Medulla oblongata (tissue), 1 donor: Measurements from ENCODE around the gene ZBTB40.

Source experiments
- DNase-seq: peaks from one replicate; pipeline ENCODE4 v3.0.0-alpha.2; 2015; ENCODE audit errors: extremely low spot score

Gene ZBTB40

DNA sequence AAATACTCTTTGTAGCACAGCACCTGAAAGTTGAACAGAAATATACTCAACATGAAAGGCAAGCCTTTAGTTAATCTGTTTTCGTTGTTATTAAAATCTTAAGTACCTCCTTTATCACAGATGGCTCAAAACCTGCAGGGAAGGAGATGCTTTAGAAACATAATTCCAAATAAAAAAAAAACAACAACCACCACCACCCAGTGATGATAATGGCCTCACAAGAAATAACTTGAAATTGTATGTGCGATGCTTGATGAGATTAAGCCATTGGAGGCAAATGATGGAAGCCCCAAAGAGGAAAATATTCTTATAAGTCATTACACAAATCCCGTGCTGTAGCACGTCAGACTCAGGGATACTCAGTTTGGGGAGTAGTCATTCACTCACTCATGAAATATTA lies 24.9 kb upstream of the ZBTB40 start:
- DNase-seq = no peak

DNA sequence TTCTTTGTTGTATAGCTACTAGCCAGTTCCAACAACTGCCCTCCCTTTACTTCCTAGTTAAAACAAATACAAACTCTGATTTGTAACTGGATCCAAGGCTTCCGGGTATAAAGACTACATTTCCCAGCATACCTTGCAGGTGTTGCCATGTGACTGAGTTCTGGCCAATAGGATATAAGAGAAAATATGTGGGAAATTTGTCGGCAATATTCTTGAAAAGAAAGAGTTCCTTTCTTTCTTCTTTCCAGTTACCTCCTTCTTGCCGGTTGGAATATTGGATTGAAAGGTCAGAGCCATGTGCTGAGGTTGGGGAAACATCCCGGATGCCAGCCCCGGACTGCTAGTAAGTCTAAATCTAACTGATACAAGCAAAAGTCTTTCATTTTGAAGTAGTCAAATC lies 23.0 kb upstream of the ZBTB40 start:
- DNase-seq = peak; percentile 58

DNA sequence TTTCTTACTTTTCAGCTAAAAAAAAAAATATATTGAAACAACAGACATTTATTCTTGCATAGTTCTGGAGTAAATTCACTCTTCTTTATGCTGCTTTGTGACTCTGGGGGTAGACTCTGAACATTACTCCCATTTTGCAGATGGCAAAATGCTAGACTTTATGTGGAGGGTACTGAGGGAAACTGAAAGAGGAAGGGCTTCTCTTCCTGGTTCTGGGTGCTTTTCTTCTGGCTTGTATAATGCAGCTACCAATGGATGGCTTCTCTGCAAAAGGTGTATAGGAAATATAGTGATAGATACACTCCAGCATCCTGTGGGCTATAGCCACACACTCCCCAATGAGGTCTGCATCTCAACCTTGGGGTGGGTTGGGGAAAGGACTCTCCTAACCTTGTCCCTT lies 19.7 kb upstream of the ZBTB40 start:
- no peak for DNase-seq

DNA sequence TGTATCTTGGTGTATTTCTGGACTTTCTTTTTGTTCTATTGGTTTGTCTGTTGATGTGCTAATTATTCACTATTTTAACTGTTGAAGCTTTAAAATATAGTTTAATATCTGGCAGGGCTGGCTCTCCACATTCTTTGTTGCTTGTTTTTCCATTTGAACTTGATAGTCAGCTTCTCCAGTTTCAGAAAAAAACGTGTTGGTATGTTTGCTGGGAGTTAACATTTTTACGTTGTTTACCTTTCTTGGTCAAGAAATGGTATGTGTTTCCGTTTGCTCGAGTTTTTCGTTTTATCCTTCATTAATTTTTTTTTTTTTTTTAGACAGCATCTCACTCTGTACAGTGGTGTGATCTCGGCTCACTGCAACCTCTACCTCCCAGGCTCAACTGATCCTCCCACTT lies 16.9 kb upstream of the ZBTB40 start:
- no peak for DNase-seq

DNA sequence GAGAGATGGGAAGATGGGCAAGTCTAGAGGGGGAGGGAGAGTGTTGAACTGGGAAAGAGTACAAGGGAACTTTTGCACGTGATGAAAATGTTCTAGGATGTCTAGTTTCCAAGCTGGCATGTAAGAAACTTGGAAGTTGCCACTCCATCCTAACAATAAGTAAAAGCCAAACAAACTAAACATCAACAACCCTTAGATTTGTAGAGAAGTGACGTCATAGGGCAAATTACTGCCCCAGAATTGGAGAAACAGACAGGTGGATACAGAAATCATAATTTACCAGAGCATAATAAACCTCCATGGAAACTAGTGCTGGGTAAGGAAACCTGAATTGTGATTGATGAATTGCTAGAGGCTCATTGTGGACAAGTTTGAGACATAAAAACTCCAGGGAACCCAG lies 14.7 kb upstream of the ZBTB40 start:
- DNase-seq = no peak

DNA sequence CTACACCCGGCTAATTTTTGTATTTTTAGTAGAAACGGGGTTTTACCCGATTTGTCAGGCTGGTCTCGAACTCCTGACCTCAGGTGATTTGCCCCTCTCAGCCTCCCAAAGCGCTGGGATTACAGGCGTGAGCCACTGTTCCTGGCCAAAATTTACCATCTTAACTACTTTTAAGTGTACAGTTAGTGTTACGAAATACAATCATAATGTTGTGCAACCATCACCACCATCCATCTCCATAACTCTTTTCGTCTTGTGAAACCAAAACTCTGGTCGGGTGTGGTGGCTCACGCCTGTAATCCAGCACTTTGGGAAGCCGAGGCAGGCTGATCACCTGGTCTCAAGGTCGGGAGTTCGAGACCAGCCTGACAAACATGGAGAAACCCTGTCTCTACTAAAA lies 14.1 kb upstream of the ZBTB40 start:
- DNase-seq = no peak

DNA sequence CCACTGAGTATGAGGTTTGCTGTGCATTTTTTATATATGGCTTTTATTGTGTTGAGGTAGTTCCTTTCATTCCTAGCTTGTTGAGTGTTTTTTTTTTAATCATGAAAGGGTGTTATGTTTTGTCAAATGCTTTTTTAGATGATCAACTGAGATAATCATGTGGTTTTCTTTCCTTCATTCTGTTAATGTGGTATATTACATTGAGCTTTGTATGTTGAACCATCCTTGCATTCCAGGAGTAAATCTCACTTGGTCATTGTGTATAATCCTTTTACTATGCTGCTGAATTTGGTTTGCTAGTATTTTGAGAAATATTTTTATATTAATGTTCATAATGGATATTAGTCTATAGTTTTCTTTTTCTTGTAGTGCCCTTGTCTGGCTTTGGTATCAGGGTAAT lies 11.1 kb upstream of the ZBTB40 start:
- DNase-seq = no peak

DNA sequence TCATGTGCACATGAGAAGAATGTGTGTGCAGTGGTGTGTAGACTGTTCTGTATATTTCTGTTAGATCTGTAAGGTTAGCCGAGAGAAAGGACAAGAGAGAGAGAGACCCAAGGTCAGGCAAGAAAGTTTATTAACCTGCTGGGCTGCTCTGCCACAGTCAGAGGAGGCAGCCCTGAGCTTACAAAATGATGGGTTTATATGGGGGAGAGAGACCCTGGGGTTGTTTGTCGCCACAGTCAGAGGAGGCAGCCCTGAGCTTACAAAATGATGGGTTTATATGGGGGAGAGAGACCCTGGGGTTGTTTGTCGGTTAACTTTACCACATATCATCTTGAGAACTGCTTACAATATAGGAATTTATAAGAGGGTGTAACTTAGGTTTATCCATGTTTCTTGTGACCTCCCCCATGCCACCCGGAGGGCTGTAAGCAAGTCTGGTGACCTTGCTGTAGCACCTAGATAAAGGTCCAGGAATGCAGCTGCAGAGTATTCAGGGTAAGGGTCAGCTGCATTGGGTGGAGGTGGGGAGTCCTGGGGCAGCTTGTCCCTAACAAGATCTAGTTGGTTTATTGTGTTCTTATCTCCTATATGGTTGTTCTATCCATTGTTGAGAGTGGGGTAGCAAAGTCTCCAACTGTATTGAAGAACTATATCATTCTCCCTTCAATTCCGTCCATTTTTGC lies 9.3 kb upstream of the ZBTB40 start:
- no peak for DNase-seq

DNA sequence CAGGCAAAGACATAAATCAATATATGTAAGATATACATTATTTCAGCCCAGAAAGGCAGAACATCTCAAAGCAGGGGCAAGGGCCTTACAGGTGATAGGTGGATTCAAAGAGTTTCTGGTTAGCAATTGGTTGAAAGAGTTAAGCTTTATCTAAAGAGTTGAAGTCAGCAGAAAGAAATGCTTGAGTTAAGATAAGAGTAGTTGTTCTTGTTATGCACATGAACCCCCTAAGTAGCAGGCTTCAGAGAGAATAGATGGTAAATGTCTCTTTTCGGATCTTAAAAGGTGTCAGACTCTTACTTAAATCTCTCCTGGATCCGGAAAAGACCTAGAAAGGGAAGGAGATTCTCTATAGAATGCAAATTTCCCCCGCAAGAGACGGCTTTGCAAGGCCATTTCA lies 8.3 kb upstream of the ZBTB40 start:
- no peak for DNase-seq

DNA sequence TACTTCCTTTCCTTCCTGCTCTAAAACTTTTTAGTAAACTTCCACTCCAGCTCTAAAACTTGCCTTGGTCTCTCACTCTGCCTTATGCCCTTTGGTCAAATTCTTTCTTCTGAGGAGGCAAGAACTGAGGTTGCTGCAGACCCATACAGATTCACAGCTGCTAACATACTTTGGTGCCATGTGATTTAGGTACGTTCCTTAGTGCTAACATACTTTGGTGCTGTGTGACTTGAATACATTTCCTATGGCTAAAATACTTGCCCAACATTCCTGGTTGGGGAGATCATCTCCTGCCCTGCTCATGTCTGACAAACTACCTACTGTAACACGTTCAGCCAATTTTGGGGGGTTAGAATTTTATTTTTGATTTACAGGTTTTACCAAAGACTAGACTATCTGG lies 6.8 kb upstream of the ZBTB40 start:
- no peak for DNase-seq

DNA sequence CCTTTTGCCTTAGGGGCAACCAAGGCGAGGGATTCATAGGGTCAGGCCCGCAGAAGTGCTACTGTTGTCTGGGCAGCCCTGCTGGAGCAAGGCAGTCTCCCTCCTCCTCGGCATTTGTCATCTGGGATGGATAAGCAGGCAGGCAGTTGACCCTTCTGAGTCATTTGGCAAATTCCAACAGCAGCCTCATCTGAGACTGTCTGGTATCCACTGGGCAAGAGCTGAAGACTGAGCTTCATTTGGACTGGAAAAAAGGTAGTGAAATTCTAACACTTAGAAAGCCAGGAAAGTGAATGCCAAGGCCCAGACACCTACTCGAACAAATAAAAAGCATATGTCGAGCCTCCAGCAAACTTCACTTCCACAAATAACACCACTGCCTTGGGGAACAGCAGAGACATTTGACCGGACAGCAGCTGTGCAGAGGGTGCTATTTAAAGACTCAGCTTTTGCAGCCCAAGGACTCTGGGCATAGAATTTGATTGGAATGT lies 4.0 kb upstream of the ZBTB40 start:
- no peak for DNase-seq

DNA sequence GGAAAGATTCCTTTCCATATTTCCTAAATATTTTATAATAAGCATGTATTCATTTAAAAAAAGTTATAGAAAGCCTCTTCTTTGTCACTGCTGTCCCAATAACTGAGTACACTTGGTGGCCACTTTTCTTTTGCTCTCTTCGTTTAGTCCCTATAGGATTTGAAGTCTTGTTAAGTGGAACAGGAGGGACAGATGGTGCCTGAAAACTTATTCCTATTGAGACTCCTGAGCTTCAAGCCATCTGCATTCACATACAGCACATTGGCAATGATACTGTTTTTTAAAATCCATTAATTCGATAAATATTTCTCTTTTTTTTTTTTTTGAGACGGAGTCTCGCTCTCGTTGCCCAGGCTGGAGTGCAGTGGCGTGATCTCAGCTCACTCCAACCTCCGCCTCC lies 2.0 kb upstream of the ZBTB40 start:
- no peak for DNase-seq

DNA sequence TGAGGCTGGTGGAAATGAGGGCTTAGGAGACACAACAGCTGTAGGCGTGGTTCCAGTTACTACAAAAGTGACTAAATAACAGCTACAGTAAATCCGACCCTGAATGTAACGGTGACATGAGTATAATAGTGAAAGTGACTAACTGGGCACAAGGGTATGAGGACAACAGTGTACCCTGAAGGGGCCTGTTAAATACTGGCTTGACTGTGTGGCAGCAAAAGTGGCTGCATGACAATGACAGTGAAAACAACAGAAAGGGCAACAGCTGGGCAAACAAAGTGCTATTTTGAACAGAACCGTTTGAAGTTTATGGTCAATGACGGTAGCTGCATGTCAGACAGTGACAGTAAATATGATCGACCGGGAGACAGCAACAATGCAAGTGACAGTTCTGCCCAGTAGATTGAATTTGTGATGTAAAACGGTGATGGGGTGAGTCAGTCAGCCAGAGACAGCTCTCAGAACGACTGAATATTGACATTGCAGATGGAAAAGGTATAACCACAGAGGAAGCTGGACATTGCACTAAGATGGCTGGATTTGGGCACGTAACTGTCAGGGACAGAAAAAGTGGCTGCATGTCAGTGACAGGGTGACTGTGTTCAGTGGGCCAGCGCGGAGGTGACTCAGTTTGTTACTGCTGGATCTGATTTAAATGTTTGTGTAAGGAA lies 1.2 kb upstream of the ZBTB40 start:
- DNase-seq = peak; percentile 3

DNA sequence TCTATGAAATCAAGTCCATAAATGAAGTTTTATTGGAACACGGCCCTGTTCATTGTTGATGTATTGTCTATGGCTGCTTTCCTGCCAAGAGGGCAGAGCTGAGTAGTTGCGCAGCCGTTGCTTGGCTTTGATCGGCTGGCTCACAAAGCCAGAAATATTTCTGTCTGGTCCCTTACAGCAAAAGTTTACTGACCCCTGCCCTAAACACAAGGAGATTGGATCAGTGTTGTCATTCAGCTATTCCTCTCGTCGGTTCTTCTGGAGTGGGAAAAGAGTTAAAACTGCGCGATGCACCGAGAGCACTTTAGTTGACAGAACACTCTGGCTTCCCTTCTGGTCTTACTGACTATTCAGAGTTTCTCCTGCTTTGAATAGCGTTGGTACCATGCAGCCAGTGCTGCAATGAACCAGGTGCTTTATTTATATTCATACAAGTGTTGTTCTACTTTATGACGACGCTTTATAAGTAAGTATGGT lies 868 bp downstream of the ZBTB40 start:
- no peak for DNase-seq

DNA sequence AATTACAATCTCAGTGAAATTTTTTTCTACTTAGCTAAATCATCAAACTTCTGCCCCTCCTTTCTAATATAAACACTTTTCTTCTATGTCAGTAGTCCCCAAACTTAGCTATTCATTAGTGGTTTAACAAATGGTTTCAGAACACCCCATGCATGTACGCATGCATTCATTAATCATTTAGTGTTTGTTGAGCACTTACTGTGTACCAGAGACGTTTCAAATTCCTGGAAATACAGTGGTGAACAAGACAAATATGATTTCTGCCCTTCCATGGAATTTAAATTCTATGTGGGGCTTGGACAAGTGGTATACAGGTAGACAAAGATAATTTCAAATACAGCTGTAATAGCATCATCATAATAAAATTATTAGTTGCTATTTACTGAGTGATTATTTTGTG lies 1.5 kb downstream of the ZBTB40 start:
- no peak for DNase-seq

DNA sequence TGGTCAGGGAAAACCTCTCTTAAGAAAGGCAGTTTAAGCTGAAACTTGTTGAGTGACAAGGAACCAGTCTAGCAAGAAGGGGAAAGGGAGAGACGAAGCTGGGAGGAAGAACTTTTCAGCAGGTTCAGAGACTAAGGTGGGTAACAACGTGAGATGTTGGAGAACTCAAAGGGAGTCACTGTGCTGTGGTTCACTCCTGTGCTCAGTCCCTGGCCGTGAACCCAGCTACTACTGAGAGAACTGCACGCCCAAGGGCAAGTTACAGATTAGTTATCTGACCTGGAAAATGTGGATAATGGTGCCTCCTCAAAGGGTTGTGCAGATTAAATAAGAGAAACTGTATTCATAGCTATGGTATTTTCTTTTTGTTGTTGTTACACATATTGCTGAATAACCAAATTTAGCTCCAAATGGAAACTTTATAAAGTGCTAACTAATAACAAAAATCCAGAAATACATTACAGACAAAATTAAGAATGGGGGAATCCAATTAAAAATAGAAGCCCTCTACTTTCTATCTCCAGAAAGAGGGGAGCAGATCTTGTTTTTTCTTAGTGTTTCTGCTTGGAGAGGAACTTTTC lies 2.9 kb downstream of the ZBTB40 start:
- DNase-seq = no peak

DNA sequence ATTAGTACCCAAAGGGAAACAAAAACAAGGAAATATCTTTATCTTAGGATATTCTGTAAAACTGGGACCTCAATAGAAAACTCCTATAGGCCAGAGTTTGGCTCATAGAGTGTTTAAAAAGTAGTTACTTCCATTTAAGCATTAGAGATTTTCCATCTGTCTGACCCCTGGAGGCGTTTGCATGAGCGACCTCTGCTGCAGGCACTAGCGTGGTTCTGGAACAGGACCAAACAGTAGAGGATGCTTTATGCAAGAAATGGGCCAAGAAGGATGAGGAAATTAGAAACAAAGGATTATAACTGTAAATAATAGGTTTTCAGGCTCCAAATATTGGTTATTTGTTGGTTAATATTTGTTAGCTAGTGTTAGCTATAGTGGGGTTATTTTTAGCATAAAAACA lies 5.7 kb downstream of the ZBTB40 start:
- no peak for DNase-seq

DNA sequence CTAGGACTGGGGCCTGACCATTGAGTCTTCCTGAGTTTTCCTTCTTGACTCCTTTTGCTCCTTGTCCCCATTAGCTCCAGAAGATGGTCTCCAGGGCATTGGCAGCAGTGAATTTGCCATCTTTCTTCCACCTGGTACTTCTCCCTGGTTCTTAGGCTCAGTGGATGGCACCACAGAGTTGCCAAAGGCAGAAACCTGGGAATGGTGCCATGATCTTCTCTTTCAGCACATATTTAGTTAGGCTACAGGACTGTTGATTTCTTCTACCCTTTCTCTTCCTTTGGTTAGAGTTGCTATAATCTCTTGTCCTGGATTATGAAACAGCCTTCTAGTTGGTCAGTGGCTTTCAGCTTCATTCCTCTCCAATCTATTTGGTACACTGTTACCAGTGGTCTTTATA lies 6.2 kb downstream of the ZBTB40 start:
- no peak for DNase-seq

DNA sequence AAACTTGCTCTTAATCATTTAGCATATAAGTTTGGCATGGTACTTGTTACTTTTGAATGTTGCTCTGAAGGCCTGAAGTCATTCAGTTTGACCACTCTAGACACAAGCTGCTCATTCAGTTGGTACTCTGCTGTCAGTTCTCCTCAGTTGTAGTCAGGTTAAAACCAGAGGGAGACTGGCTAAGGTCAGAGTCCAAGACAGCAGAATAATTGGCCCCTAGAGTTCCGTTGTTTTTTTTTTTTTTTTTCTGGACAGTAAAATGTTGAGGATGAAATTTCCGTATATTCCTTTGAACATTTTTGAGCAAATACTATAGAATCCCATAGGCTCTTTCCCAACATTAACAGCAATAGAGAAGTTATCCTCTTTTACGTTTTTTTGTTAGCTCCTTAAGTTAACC lies 9.4 kb downstream of the ZBTB40 start:
- no peak for DNase-seq

DNA sequence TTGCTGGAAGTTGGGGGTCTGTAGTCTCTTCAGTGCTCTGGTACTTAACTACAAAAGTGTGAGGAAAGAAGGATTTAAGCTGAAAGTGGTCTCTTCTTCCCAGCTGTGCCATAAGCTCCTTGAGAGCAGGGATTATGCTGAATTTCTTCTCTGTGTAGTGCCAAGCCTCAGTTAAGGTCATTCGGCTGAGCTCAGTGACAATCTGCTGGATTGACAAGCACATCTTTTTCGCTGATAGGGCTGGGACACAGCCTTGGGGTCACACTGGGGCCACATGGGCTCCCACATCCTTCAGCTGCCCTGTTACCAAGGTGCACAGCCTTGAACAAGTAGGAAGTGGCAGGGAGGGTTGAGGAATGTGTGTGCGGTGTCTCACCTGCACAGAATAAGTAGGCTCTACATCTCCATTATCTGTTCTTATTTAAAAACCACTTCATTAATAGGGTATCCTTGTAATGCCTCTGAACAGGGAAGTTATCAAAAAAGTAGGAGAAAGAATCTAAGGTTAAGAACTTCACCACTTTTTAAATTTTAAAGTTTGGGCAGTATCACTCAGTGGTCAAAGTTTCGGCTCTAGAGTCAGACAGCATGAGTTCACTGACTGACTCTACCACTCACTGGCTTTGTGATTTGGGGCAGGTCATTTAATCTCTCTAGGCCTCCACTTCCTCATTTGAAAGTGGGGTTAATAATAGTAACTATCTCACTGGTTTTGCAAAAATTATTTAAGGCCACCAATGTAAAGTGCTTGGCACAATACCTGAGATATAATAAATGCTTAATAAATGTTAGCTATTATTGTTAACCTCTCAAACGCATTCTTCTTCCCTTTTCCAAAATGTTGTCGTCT lies 10.3 kb downstream of the ZBTB40 start:
- DNase-seq = no peak

DNA sequence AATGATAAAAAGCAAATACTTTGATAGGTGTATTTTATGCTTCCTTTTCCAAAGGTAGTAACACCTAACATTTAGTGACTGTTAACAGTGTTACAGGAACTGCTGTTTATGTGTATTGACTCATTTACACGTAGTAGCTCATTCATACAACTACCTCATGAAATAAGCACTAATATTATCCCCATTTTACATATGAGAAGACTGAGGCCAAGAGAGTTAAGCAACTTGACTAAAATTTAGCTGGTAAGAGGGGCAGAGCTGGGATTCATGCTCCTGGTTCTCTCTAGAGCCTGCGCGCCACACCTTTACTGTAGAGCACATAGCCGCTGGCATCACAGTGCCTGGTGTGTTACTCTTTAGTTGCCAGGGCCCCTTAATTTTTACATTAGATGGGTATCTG lies 11.3 kb downstream of the ZBTB40 start:
- DNase-seq = no peak

DNA sequence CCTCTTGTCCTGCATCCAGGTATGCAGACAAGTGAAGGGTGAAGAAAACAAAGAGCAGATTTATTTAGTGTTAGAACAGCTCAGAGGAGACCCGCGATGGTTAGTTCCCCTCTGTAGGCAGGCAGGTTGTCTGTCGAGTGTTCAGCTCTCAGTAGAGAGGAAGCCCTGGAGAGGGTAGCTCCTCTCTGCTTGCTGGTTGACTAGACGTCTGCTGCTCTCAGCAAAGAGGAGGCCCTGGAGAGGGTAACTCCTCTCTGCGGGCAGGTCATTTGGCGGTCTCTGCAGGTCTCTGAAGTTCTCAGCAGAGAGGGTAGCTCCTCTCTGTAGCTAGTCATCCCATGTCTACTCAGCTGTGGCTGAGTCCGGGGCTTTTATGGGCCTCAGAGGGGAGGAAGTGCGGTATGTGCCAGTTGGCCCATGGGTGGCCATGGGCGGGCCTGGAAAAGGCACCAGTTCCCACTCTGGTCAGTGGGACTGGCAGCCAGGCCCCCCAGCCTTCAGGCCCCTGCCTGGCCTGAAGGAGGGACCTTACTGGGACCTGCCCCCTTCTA lies 13.4 kb downstream of the ZBTB40 start:
- no peak for DNase-seq
